KBM-7 (cell line): ENCODE data around the gene PDLIM5.
"Not testable (repeated sequence)": the region's sequence is repeated elsewhere in the genome, so short reads cannot be mapped to it uniquely, and the experiment has no call there.

ENCODE experiments used
- DNase-seq: peaks from one replicate; pipeline ENCODE4 v3.0.0-alpha.2; 2015
- in situ Hi-C: fragments of 300-500 bp; cut with MboI; formaldehyde crosslinking; loops from 2 replicates; pipeline ENCODE4 v1.14.3; 2020; ENCODE audit warnings: low sequenced_read_pairs, low pct_unique_long_range_greater_than_20kb, mixed read lengths

Gene PDLIM5

DNA sequence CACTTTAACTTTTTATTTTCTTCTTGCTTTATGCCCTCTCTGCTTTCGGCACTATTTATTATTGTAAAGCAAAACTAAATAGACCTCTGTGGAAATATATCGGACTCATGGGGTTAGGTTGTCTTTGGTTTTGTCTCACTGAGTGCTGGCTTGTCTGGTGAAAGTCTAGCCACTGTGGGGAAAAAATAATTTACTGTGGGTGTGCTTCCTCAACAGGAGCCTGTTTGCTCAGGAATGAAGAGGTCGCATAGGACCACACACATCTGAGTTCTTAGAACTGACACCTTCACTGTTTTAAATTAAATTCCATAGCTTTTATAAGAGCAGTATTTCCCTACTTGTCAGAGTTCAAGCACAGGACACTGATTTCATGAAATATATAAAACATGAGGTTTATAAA, 203.0 kb downstream of the PDLIM5 start:
- in situ Hi-C loops: no loop called here
- no peak for DNase-seq

DNA sequence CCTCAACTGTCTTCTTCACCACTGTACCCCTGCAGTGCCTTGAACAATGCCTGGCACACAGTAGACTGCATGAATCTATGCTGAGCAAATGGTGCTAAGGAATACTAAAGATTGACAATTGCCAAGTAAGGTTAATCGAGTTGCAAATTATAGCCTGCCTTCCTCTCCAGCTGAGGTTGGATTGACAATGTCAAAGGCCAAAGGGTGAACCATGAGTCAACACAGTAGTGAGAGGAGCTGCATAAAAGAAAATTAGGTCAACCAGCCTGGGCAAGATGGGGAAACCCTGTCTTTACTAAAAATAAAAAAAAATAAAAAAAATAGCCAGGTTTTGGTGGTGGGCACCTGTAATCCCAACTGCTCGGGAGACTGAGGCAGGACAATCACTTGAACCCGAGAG, 208.9 kb downstream of the PDLIM5 start:
- no peak for DNase-seq
- in situ Hi-C loops: no loop called here

DNA sequence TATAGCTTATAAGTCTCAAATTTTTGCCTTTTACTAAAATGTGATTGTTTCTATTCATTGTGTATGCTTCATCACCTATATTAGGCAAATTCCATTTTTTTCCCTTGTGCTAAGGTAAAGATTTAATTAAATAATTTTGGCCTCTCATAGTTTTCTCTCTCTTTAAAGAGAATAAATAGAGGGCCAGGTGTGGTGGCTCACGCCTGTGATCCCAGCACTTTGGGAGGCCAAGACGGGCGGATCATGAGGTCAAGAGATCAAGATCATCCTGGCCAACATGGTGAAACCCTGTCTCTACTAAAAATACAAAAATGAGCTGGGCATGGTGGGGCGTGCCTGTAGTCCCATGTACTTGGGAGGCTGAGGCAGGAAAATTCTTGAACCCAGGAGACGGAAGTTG, 213.3 kb downstream of the PDLIM5 start:
- DNase-seq, in situ Hi-C loops: not testable (repeated sequence)

DNA sequence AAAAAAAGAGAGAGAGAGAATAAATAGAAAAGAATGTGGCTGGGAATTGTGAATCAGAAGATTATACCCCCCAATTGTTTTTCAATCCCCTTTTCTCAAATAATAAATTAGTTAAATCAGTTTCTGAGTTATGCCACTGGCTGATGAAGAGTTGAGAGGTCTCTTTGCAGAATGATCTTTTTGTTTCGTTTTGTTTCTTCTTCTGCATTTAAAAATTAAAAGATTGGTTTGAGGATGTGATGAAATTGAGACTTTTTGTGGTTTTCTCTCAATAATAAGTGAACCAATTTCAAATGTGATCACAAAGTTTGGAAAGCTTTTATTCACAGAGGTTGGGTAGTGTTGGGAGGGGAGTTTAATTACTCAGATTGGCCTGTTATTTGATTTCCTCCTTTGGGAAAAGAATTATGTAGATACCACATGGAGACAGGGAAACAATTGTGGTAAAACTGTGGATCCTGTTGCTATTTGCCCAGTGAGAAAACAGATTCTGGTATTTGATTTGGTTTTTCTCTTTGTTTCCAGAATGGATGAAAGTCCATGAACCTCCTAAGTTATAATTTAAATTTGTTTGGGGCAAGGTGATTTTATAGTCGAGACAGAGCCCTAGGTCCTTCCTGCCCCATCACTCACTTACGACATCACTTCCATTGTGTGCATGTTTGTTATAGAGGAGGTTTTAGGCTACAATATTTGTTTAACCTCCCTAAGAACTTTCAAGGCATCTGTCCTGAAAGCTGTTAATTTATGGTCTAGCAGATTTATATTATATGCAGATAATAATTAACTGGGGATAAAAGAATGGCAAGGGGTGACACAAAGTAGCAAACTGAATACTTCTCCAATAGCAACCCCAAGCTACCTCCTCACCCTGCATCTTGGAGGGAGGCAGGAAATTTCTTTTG, 214.0 kb downstream of the PDLIM5 start:
- in situ Hi-C loops: no loop called here

DNA sequence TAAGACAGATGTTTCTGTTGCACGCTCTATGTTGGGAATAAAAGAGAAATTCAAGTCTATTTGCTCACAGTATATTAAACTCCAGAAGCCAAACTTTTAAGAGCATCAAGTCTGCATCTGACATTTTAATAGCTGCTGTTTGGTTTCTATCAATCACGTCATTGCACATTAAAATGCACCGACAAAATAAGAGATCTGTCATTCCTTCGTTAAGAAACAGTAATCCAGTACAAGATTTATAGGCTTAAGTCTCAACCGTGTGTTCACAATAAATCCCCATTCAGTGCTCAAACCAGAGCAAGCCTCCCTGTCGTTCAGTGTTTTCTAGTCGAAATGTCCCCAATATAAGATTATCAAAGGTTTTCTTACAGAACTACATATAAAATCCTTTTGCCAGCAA, 217.0 kb downstream of the PDLIM5 start:
- in situ Hi-C loops: no loop called here
- DNase-seq: no peak

More for the DNA sequence above, 214.0 kb downstream of the PDLIM5 start:
- no peak for DNase-seq

DNA sequence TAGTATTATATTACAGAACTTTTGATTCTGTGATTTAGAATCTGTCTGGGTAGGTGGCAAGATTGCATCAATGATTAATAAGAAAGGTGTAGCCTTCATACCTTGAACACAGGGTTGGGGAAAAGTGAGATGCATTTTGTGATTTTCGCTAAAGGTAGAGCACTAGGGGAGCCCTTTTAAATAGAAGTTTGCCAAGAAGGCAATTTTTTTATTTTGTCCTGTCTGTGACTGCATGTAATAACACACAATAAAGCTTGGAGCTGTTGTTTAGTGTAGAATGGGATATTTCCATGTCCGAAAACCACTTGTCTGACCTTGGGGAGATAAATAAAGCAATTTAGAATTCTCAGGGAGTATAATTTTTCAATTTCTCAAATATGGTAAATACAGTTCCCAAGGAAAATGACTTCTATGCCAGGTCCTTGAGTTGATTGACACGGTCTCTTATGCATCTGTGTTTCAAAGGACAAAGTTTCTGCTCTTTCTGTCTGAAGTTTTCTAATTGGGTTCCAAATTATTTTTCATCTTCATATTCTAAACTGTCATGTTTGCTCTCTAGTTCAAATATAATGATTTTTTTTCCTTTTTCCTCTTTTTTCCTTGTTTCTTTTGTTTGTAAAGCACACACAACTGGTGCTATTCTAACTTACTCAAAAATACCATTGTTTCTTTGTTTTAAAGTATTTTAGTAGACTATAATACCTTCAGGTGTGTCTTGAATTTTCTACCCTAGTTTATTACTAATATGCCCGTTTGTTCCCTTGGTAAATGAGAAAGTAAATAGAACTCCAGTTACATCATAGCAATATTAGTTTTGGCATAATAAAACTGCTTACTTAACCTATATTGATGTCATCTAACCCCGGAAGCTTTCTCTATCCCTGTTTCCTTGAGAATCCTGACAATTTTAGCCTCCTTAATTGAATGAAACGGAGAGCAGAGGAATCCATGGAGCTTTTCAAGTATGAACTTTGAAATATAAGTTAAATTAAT, 218.2 kb downstream of the PDLIM5 start:
- in situ Hi-C loops: no loop called here
- no peak for DNase-seq

DNA sequence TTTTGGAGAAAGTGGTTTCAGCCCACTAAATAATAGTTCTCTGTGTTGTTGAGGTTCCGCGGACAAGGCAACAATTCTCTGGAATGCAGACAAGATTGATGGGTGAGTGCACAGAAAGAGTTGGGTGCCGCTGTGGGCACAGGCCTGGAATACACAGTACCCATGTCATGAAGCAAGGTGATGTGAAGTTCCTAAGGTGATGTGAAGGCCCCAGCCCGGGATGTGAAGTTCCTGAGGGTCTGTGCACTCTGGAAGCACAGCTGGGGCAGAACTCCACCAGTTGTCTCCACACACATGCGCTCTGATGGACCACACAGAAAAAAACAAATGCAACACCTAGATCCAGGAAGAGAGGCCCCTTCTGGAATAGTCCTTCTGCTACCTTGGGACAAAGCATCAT, 219.4 kb downstream of the PDLIM5 start:
- in situ Hi-C loops: no loop called here
- no peak for DNase-seq

DNA sequence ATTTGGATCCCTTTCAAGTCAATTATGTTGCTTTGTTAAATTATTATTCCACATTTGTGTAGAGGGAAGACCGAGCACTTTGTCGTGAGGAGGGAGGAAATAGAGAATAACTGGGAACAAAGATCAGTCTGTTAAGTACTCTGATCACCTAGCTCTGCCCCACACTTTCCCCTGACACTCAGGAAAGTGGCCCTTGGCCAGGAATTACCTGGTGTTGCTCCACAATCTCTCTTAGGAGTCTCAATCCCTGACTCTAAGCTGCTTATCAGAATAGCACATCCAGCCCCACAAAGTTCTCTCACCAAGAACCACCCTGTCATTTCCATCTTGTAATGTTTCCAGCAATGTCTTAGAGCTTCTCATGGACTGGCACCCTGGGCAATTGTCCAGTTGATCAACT, 222.2 kb downstream of the PDLIM5 start:
- no peak for DNase-seq
- in situ Hi-C loops: no loop called here

DNA sequence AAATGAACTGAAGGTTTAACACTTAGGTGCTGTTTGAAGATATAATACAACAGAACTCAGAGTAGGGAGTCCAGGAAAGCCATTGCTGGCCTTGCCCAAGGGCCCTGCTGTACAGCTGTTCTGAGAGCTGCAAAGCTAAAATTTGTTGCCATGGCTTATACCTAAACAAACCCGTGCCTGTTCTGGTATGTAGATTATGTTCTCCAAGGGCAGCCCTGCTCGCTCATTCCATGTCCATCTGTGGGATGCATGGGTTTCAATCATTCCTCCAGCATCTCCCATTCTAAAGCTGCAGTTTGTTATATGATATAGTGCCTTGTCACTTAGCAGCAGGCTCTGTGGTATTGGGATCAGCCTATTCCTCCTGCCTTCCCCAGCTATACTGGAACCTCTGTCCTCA, 225.2 kb downstream of the PDLIM5 start:
- no peak for DNase-seq

DNA sequence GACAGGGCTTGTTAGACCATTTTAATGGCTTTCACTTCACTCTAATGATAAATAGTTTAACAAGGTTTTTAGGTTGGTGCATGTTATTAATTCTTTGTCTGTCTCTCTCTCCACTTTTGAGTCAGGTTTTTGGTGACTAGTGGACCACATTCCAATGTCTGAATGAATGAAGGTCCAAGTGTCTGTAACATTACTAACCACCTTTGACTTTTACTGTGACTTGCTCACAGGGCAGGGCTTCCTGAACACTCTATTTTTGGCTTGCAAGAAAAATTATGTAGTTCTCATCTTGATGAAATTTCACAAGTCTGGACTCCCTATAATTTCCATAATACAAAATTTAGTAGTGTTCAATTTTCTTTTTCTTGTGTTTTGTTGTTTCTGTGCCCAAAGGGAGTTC, 227.2 kb downstream of the PDLIM5 start:
- DNase-seq: no peak
- in situ Hi-C loops: no loop called here

More for the DNA sequence above, 225.2 kb downstream of the PDLIM5 start:
- in situ Hi-C loops: no loop called here

DNA sequence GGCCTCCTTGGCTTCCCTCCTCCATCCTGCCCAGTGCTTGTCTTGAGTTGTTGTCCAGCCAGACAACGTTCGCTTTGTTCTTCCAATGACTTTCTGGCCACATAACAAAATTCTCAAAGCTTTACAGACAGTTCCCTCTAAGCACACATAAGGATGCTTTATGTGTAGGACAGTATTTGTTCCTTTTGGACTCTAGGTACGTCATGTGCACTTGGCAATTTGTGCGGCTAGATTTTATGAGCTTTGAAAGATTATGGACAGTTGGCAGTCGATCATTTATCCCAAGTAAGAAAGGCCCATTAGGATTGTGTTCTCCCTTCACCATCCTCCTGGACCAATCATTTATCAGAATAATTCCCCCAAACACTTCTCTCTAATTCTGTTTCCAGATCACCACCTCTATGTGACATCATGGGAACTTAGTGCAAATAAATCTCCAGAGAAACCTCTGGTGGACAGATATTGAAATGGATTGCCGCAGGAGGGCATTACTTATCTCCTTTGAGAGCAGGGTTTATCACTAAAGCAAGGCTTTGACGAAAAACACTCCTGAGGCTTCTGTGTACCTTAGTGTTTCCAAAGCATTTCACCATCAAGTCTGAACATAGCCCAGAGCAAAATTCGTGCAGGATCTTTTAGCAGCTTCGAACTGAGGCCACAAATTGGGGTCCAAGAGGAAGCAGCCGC, 228.6 kb downstream of the PDLIM5 start:
- in situ Hi-C loops: no loop called here
- DNase-seq: no peak

DNA sequence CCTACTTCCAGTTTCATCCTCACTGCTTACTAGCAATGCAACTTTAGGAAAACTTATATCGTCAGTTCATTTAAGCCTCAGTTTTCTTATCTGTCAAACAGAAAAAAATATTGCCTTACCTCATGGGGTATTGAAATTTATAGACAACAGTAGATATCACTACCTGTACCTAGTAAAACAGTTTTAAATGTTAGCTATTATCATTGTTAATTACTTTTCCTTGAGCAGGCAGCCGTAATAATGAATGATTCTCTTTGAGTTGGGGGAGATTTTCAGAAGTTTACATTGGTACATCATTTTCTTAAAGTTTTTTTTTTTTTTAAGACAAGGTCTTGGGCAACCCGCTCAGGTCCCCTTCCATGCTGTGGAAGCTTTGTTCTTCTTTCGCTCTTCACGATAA, 234.3 kb downstream of the PDLIM5 start:
- in situ Hi-C loops: no loop called here
- DNase-seq: no peak

DNA sequence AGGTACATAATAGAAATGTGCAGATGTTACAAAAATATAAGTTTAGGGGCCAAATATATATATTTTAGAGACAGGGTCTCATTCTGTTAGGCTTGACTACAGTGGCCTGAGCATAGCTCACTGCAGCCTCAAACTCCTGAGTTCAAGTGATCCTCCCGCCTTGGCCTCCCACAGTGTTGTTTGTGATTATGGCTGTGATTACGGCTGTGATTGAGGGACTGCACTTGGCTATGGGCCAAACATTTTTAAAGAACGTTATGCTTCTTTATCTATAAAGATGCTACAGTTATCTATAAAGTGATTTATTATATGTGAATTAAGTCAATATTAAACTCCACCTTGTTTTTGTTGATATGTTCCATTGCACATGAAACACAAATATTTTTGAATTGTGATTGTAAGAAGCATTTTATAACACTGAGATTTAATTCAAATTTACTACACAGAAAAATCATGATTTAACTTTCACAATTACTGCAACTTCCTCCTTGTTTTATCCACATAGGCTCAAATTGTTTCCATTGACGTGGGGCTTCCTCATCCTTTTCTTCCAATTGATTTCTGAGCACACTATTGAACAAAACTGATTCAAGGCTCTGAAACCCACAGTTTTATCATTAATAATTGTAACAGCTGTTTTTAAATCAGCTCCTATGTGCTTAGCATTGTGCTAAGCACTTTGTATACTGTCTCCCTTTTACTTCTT, 237.6 kb downstream of the PDLIM5 start:
- no peak for DNase-seq
- in situ Hi-C loops: no loop called here

DNA sequence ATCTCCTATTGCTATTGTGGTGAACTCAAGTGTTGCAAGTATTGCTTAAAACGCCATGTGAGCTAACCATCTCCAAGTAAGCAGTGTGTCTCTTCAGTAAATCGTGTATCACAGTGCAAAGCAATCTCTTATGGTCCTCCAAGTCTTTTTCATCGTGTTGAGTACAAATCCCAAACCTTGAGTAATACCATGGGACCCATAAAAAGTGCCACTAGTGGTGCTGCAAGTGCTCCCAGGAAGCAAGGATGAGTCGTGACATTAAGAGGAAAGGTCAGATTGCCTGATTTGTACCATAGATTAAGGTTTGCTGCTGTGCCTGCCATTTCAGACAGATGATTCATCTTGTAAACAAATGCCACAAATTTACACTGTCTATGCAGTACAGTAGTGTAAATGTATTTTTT, 239.1 kb downstream of the PDLIM5 start:
- in situ Hi-C loops: no loop called here
- no peak for DNase-seq

DNA sequence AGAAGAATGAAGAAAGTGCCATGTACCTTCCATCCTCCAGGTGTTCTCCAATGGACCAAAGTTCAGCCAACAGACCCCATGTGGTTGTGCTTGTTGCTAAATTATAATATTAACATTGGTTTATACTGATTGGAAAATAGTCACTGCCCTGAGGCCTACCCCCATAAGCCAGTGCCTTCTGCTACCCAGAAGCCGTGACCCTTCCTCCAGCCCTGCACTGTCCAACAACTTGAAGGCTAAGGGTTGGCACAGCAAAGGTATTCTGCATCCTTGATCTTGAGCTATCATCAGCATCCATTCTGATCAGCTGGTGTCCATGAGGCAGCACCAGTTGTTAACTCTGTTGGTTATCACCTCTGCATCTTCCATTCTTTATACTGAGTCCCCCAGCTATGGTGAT, 239.8 kb downstream of the PDLIM5 start:
- no peak for DNase-seq
- in situ Hi-C loops: no loop called here

DNA sequence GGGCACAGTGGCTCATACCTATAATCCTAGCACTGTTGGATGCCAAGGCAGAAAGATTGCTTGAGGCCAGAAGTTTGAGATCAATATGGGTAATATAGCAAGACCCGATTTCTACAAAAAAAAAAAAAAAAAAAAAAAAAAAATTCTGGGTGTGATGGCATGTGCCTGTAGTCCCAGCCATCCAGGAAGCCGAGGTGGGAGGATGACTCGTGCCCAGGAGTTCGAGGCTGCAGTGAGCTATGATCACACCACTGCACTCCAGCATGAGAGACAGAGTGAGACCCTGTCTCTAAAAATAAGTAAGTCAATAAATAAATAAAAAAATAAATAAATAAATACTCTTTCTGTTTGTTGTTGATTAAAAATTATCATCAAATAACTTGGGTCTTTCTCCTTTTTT, 243.6 kb downstream of the PDLIM5 start:
- DNase-seq: no peak
- in situ Hi-C loops: no loop called here

DNA sequence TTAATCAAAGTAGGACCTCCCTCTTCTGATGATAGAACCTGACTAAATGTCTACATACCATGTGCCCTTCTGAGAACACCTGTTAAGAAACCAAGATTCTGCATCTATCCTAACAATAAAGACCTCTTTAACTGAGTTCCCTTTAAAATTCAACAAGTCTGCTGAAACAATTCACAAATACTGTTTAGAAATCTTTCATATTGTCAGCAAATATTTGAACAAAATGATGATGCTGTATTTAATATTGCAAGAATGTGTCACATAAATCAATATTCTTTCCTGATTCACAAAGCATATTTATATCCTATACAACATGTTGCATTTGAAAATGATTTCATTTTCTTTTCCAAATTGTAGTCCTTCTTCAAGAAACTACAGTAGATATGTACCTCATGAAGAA, 246.4 kb downstream of the PDLIM5 start:
- no peak for DNase-seq
- in situ Hi-C loops: no loop called here

DNA sequence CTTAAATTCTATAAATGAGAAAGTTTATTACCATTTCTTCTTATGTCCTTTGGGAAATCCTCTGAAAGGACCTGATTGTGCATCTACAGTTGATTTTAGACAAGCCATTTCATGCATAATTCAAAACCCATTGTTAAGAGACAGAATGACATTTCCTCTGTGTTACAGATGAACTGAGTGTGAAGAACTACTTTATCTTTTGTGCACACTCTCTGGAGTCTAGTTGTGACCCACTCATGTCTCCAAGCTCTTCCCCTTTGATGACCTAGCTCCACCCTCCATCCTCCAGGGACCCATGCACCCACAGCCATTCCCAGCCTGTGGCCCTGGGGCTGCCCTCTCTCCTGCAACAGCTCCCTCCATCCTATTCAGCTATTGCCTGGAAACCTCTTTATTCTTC, 248.6 kb downstream of the PDLIM5 start:
- DNase-seq: no peak
- in situ Hi-C loops: no loop called here
